ENCODE data around the gene ZNF488.

DNA sequence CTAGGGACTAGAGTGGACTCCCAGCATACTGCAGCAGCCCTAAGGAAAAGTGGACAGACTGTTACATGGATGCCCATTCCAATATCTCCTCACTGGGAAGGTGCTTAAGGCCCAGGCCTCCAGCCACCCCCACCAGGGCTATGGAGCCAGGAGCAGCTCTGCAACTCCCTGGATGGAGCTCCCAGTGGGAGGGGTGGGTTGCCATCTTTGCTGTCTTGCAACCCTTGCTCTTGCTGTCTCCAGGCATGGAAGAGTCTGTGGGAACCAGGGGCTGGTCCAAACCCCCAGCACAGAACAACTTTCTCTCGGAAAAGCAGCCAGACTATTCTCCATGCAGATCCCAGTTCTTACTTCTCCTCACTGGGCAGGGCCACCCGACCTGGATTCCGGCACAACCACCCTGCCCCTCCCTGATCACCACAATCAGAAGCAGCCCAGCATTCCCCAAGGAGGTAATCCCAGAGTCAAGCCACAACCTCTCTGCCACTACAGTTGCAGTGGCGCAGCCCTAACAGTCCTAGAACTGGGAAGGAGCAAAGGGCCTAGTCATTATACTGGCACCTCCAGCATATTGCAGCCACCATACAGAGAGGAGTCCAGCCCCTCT is 41.8 kb upstream of the ZNF488 start:
- TF ChIP-seq, protein P1, sequence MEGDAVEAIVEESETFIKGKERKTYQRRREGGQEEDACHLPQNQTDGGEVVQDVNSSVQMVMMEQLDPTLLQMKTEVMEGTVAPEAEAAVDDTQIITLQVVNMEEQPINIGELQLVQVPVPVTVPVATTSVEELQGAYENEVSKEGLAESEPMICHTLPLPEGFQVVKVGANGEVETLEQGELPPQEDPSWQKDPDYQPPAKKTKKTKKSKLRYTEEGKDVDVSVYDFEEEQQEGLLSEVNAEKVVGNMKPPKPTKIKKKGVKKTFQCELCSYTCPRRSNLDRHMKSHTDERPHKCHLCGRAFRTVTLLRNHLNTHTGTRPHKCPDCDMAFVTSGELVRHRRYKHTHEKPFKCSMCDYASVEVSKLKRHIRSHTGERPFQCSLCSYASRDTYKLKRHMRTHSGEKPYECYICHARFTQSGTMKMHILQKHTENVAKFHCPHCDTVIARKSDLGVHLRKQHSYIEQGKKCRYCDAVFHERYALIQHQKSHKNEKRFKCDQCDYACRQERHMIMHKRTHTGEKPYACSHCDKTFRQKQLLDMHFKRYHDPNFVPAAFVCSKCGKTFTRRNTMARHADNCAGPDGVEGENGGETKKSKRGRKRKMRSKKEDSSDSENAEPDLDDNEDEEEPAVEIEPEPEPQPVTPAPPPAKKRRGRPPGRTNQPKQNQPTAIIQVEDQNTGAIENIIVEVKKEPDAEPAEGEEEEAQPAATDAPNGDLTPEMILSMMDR (IDR thresholded peaks at IDR 0.05), result no peak
- TF ChIP-seq POLR2AphosphoS5 (IDR thresholded peaks at IDR 0.05) (no peak), POLR2A (IDR thresholded peaks at IDR 0.05; ENCODE audit: low read depth) (no peak)

Measured in esophagus muscularis mucosa (tissue), 3 donors.